ENCODE results near the gene ALAS1.
"Not testable (repeated sequence)": the region's sequence is repeated elsewhere in the genome, so short reads cannot be mapped to it uniquely, and the experiment has no call there.

ALAS1 gene

DNA sequence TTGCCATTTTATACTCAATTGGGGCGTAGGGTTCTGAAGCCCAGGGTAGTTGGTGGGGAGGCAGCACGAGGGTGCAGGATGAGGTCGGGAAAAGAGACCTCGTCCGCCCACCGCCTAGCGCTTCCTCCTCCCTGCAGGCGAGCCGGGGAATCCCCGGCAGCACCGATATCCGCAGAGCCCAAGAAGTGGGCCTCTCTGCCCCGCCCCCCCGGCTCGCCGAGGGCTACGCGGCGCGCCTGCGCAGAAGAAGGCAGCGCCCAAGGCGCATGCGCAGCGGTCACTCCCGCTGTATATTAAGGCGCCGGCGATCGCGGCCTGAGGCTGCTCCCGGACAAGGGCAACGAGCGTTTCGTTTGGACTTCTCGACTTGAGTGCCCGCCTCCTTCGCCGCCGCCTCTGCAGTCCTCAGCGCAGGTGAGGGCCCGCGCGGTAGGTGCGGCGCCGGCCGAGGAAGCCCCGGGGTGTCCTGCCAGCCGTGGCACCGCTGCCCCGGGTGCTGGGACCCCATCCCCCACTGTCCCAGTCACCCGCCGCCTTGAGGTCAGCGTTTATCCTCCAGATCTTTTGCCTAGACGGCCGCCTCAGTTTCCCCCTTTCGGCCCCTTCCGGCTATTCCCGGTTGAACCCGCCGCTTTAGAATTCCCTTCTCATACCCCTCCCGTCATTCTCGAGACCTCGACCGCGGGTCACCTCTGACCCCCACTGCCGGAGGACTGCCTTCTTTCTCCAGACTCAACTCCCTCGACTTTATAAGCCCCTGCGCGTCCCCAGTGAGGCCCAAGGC is at the start of gene ALAS1:
Gene ALAS1, plus strand, starts transcription at position 319 of the 784 bp plus-strand sequence. CDS start 1,082 bp downstream, outside the sequence.
- peak; percentile 89 for DNase-seq (ENCODE audit: low read depth)

DNA sequence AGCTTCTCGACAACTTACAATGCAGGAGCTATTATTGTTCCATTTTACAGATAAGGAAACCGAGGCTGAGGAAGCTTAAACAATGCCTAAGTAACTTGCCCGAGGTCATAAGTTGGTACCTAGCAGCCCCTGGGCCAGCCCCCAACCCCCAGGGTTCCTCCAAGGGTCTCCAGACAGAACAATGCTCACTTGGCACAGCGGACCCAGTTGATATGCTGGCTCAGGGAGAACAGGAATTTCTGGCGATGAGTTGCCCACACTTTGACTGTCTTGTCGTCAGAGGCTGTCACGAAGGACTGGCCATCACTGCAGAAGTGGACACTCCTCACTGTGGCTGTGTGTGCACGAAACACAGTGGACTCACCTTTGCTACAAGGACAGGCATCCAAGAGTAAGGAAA is 48.9 kb upstream of the ALAS1 start:
- no peak for DNase-seq (ENCODE audit: low read depth)

DNA sequence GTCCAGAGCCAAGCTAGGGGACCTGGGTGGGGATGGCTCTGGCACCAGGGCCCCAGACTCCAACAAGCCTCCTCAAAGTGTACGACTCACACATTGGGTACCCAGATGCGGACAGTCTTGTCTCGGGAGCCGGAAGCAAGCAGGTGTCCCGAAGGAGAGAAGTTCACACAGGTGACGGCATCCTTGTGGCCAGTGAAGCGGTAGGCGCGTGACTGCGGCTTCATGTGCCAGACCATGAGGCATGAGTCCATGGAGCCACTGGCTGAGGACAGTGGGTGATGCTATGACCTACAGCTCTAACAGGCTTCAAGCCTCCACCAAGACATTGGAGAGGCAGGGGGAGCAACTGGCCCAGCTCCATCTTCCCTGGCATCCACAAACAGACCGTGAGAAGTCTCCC is 48.2 kb upstream of the ALAS1 start:
- no peak for DNase-seq (ENCODE audit: low read depth)

DNA sequence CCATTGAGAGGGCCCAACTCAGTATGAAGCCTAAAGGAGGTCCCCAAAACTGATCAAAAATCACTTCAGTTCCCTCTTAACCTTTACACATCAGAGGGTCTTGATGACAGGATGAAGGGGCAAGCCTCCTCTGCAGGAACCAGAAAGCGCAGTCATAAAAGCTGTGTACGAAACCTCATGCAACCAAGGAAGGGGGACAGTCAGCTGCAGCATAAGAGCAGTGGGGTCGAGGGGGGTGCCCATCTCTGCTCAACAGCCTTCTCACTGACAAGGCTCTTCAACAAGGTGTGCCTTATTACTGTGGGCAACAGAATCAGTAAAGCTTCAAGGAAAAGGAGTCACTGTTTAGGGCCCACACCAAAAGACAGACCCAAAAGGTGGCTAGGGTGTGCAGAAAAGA is 47.6 kb upstream of the ALAS1 start:
- no peak for DNase-seq (ENCODE audit: low read depth)

DNA sequence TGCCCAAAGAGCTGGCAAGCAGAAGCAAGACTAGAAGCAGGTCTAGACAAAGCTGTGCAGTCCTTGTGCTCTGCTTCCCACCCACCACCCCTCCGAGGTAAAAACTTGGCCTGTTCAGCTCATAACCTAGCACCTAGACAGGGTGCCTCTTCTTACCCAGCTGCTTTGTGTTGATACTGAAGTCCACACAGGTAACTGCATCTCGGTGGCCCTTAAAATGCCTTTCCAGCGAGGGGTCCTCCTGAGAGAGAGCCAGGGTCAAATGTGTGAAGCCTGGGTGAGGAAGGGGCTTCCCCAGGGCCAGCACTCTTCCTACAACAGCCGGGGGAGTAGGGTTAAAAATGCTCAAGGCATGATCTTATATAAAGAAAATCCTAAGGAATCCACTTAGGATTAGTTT is 47.1 kb upstream of the ALAS1 start:
- no peak for DNase-seq (ENCODE audit: low read depth)

DNA sequence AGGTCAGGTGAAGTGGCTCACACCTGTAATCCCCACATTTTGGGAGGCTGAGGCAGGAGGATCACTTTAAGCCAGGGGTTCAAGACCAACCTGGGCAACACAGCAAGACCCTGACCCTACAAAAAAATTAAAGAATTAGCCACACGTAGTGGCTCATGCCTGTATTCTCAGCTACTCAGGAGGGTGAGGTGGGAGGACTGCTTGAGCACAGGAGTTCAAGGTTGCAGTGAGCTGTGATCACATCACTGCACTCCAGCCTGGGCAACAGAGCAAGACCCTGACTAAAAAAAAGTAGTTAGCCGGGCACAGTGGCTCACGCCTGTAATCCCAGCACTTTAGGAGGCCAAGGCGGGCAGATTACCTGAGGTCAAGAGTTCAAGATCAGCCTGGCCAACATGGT is 46.0 kb upstream of the ALAS1 start:
- DNase-seq (ENCODE audit: low read depth): not testable (repeated sequence)

DNA sequence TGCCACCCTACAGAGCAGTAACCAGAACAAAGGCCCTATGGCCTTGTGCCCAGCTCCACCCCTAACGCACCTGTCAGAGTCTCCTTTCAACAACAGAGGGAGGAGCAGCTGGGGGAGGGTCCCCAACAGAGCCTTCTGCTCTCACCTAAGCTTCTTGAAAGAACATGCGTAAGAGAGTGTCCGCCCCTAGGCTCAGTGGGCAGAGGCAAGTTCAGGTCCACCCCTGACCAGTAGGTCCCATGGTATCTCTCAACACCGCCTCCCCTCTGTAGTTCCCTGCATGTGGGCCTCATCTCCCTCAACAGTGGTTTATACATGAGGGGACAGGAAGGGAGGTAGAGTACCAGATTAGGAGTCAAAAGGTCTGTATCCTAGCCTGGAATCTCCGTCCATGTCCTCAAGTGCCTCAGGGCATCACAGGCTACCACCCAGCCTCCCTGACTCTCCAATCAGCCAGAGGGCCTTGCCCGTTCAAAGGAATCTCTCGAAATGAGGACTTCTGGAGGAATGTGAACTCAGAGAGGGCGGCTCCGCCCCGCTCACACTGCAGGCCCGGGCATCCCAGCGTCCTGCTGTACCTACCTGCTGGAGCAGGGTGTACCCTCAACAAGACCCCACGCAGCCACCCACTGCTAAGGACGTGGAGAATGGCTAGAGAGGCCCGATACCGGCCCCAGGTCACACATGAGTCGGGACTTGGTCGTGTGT is 44.4 kb upstream of the ALAS1 start:
- no peak for DNase-seq (ENCODE audit: low read depth)

DNA sequence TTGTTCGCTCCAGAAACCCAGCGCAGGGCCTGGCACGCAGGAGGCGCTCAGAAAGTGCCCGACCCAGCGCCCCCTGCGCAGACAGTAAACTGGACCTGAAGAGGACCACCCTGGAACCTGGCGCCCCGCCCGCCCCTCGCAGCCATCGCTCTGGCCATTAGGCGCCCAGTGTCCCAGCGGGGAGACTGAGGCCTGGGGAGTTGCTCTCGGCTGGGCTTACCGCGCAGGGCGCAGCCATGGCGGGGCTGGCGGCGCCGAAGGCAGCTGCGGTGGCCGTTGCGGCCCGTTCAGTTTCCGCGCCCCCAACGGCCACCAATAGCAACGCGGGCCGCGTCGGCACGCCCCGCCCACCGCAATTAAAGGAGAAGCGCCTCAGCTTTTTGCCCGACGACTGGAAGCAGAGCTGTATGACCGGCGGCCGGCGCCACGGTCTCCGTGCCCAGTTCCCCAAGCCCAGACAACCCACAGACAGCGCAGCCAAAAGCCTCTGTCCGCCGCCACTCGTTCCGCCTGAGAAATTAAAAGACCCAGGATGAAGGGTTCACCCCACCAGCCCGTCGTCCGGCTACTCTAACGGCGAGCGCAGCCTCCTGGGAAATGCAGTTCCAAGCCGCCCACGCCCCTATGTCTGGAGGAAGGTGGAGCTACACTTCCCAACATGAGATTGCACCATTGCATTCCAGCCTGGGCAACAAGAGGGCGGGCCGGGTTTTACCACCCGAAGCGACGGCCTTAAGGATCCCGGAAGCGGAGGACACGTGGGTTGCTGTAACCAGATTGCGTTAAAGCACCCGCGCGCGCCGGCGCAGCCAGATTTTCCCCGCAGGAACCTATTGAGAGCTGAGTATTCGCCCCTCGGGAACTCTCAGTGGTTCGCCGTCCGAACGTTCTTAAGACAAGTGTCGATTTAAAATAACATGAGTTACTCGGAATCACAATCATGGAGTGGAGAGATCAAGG is 43.5 kb upstream of the ALAS1 start, which contains the start of gene POC1A:
Gene POC1A, minus strand, starts transcription at position 289 of the 960 bp plus-strand sequence. Its CDS starts 51 bp downstream, at position 238.
- peak; percentile 74 for DNase-seq (ENCODE audit: low read depth)

DNA sequence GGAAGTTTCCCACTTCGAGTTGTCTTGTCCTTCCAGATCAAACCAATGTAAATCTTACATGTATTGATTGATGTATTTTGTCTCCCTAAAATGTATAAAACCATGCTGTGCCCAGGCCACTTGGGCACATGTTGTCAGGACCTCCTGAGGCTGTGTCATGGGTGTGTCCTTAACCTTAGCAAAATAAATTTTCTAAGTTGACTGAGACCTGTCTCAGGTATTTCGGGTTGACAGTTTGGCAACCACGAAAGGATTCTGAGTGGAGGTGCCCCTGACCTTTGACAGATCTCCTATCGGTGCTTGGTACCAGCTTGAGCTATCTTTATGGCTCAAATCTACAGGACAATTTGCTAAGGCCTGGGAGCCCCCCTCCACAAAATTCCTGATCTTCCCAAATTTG is 42.0 kb upstream of the ALAS1 start:
- DNase-seq (ENCODE audit: low read depth): no peak

DNA sequence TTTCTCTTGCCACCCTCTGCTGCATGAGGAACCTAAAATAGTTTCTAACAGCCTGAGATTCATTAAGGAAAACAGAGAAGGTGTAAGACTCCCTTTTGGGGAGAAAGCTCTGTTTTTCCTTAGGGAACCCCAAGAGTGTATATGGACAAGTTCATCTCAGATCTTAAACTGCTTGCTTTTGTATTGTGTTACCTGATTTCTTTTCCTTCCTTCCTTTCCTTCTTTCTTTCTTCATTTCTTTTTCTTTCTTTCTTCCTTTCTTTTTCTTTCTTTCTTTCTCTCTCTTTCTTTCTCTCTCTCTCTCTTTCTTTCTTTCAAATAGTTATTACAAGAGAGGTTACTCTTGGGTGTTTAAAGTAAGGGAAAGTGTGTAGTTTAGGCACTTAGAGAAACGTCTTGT is 38.5 kb upstream of the ALAS1 start:
- no peak for DNase-seq (ENCODE audit: low read depth)

DNA sequence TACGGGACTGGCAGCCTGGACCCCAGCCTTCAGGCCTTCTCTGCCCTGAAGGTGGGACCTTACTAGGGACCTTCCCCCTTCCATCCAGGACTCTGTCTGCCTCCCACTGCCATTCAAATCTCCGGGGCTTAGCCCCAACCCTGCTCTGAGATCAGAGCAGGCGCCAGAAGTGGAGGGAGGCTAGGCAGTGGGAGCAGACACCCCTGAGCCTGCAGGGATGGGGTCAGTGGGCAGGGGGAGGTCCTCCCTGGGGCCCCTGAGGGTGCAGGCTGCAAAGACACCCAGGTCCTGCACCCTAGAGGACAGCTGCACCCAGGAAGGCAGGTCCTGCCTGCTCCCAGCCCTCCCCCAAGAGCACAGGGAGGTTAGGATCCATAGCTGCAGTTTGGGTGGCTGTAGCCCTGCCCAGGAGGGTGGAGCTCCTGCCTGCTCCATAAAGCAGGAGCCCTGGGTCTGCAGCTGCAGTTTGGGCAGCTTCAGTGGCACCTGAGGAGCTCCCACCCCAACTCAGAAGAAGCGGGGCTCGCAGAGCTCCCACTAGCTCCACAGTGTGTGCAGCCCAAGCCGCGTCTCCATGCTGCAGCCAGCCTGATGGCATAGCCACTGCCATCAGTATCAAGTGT is 35.6 kb upstream of the ALAS1 start:
- no peak for DNase-seq (ENCODE audit: low read depth)

DNA sequence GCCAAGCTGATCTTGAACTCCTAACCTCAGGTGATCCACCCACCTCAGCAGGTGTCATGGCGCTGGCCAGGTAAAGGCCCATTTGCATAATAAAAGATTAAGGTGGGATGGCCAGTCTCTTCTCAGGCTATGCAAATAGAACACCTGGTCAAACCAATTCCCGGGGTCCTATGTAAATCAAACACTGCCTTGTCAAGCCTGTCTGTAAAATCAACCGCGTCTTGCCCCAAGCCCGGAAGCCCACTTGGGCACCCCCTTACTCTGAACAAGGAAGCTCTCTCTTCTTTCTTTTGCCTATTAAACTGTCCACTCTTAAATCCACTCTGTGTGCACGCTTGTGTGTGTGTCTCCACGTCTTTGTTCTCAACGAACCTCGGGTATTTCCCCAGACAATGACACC is 30.7 kb upstream of the ALAS1 start:
- DNase-seq (ENCODE audit: low read depth): no peak

DNA sequence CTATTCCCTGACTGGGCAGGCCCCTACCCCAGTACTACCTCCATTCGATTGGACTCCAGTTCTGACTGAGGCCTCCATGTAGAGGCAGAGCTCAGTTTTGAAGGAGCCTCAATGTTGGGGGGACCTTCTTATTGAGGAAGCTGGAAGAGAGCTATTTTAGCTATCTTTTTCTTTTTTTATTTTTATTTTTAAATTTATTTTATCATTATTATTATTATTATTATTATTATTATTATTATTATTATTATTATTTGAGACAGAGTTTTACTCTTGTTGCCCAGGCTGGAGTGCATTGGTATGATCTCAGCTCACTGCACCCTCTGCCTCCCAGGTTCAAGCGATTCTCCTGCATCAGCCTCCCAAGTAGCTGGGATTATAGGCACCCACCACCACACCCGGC is 27.7 kb upstream of the ALAS1 start:
- not testable (repeated sequence) for DNase-seq (ENCODE audit: low read depth)

DNA sequence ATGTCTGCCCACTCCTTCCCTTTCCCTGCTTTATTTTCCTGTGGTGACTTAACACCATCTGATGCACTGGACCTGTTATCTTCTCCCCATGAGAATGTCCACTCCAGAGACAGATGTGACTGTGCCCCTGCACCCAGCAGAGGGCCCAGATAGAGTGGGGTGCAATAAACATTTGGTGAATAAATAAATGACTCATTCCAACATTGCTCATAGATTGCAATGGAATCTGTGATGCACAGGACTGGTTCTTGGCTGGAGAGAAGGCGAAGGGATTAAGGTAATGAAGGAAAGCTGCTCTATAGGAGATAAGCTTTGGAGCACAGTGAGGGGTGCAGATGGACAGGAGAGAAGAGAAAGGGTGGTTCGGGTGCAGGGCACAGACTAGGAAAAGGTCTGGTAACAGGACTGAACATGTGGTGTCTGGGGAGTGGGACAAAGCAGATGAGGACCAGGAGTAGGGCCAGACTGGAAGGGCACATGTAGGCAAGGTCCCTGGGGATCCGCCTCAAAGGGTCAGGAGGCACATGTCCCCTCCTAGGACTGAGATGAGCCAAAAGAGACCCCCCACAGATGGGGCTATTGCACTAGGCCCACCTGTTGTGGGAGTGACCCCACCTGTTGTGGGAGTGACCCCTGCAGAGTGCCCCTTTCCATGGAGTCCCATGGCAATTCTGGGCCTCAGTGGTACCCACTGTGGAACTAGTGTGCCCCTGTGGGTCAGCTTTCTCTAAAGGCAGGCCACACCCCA is 26.3 kb upstream of the ALAS1 start:
- DNase-seq (ENCODE audit: low read depth): no peak

DNA sequence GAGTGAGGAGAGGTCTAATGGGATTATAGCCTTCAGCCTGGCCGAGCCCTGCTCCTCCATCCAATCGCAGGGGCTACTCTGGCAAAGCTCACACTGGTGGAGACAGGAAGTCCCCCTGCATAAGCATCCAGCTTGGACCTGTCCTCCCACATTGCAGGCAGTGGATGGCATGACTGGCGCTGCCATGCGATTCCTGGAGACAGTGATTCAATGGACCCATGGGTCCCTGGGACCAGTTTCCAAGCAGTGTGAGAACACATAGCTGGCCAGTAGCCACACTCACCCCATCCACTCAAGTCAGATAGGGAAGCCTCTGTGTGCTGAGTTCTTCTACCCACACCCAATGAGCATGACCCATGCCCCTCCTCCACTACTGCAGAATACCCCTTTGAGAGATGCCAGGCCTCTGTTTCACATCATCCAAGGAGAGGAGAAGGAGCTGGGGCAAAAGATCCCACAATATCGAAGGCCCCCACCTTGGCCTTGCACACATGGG is 25.6 kb upstream of the ALAS1 start:
- no peak for DNase-seq (ENCODE audit: low read depth)

DNA sequence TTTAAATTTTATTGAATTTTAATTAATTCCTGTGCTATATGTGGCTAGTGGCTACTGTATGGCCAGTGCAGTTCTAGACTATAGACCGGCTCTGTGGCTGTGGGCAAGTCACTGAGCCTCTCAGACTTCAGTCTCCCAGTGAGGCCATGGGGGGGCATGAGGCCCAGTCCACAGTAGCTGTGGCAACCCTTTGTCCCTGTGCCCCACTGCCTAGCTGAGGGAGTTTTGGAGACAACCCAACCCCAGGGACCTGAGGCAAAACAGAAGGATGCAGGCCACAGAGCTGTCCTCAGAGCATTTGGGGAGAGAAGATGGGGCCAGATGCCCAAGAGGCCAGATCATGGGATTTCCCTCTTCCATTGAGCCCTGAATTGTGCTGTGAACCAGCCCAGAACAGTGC is 24.9 kb upstream of the ALAS1 start:
- DNase-seq (ENCODE audit: low read depth): no peak

DNA sequence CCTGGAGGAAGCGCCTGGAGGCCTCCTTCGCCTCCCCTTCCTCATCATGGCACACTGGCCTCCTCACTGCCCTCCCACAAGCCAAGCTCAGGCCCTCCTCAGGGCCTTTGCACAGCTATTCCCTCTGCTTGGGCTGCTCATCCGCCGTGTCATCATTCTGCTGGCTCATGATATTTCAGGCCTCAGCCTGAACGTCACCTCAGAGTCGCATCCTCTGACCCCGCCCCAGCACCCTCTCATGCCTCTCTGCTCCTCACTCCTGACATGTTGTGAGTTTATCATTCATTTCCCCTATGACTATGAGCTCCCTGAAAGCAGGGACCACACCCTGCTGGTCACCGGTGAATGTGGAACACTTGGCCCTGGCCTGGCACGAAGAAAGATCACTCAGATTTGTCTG is 23.1 kb upstream of the ALAS1 start:
- no peak for DNase-seq (ENCODE audit: low read depth)

DNA sequence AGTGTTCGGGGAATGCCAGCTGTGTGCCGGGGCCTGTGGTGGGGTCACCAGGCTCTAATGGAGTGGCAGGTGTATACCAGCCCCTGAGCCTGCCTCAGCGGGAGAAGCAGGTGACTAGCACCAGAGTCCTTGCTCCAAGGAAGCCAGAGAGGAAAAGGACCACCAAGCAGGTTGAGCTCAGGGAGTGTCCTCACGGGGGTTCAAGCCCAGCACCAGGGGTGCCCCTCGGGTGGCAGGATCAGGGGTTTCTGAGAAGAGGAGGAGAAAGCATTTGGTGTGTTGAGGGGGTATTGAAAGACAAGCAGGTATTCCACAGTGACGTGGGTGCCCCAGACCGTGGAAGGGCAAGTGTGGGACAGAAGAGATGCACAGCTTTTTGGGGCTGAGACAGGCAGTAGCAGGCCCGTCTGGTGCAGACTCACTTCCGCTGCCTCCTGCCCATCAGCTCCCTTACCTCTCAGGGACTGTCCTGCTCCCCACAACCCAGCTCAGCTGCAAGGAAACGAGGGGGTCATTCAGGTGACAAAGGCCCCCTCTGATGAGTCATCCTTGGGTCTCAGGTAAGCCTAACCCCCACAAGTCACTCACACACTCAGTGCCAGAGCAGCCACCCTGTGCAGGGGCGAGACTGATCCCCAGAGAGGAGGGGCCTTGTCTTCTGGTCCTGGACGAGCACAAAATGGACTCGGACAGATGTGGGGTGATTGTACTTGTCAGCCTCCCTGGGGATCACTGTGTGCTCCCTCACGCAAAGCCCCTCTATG is 22.4 kb upstream of the ALAS1 start:
- DNase-seq (ENCODE audit: low read depth): no peak

DNA sequence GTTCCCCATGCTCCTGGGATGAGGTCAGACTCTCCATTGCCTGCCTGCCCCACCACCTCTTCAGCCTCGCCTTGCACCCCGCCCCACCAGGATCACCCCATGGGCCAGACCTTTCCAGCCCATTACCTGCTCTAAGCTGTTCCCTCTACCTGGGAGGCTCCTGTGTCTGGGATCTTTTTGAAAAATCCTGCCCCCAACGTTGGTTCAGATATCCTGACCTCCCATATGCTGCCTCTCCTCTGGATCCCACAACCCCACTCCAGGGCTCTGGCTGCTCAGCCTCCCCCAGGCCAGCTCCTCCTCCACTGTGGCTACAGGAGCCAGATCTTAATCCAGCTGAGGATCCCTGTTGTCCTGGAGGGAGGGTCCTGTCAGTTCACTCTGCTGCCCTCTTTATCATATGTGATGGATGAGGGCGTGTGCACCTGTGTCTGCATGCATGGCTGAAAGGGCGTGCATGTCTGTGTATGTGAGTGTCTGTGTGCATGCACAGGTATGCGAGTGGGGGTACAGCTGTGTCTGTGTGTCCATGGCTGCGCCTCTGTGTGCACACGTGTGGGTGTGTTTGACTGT is 21.7 kb upstream of the ALAS1 start:
- no peak for DNase-seq (ENCODE audit: low read depth)

All from stimulated activated CD8-positive, alpha-beta memory T cell treated with anti-CD3 and anti-CD28 coated beads, Interleukin-7, amount 100 ng/mL, for 24 hours (primary cell).